Measurements from ENCODE around the gene UTP11.

Gene UTP11

DNA sequence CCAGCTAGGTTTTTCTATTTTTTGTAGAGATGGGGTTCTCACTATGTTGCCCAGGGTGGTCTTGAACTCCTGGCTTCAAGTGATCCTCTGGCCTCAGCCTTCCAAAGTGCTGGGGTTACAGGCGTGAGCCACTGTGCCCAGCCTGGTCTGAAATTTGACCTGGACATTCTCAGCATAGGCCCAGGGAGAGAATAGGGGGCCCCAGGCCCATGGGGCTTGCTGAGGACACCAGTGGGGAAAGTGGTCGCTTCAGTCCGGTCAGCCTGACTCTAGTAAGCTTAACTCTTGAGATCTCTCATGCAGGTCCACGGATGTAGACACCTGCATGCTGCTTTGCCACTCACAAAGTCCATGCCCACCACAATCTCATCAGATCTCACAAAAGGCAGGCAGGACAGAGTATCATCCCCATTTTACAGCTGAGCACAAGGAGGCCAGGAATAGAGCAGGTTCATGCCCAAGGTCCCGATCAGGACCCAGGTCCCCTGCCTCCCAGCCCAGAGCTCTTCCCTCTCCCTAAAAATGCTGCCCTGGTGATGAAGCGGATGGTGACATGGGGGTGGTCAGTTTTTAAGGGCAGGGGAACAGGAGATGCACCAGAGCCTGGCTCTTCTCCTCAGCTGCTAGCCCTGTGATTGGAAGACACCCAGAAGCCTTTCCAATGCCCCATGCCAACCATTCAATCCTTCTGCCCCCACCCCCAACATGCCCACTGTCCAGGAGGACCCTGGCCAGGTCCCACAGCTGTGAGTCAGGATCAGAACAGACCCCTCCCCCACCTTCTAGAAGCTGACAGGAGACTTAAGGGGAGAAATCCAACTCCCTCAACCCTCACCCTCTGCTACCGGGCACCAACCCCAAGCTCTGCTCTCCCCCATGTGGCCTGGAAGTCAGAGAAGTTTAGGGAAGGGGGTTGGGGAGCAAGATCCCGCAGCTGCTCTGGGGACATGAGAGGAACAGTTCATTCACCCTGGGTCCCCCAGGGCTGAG is 9.0 kb upstream of the UTP11 start:
- DNase-seq (ENCODE audit: low spot score) (no peak), FAIRE-seq (no peak)

GRCh38 chr1:38004284-38005108 is 8.0 kb upstream of the UTP11 start:
- no peak for DNase-seq (ENCODE audit: low spot score)
- FAIRE-seq: no peak

GRCh38 chr1:38005195-38006007 is 7.1 kb upstream of the UTP11 start, which contains the start of gene FHL3:
TSS of gene FHL3 (minus strand) at chr1:38005514. CDS start at chr1:37999412, 6,102 bp downstream.
- FAIRE-seq (no peak), DNase-seq (ENCODE audit: low spot score) (peak; percentile 88)

GRCh38 chr1:38006008-38006828 is 6.3 kb upstream of the UTP11 start:
- DNase-seq (ENCODE audit: low spot score) (no peak), FAIRE-seq (no peak)

- no peak for DNase-seq (ENCODE audit: low spot score)
These were observed 3.3 kb upstream of the UTP11 start for GRCh38 chr1:38009088-38009840.

DNA sequence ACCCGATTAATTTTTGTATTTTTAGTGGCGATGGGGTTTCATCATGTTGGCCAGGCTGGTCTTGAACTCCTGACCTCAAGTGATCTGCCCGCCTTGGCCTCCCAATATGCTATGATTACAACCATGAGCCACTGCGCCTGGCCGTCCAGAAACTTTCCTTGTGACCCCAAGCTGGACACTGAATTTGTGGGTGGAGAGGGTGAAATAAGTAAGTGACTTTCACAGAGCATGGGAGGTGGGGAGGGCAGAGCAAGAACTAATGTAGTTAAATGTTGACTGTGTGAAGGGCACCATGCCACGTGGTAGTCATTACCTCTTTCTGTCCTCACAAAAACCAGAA is 2.7 kb upstream of the UTP11 start:
- FAIRE-seq: no peak

More at GRCh38 chr1:38009088-38009840, 3.3 kb upstream of the UTP11 start:
- FAIRE-seq: no peak

GRCh38 chr1:38013227-38013622 is 691 bp downstream of the UTP11 start:
- no peak for FAIRE-seq
- DNase-seq (ENCODE audit: low spot score): no peak

More for the DNA sequence above, 2.7 kb upstream of the UTP11 start:
- DNase-seq (ENCODE audit: low spot score): no peak

DNA sequence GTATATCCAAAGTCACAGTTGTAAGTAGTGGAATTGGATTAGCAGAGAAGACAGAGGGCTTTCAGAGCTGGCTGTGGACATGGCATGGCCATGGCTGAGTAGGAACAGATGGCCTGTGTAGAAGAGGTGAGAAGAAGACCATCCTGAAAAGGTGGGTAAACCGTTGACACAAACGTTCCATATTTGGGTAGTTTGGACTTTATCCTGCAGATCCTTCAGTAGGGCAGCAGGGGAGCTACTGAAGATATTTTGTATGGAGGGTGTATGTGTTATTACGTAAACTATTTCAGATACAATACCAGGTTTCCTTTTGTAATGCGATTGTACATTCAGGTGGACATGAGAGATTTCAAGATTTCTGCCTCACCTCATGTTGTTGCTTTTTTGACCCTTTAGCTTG is 1.6 kb downstream of the UTP11 start:
- DNase-seq (ENCODE audit: low spot score): no peak
- no peak for FAIRE-seq

DNA sequence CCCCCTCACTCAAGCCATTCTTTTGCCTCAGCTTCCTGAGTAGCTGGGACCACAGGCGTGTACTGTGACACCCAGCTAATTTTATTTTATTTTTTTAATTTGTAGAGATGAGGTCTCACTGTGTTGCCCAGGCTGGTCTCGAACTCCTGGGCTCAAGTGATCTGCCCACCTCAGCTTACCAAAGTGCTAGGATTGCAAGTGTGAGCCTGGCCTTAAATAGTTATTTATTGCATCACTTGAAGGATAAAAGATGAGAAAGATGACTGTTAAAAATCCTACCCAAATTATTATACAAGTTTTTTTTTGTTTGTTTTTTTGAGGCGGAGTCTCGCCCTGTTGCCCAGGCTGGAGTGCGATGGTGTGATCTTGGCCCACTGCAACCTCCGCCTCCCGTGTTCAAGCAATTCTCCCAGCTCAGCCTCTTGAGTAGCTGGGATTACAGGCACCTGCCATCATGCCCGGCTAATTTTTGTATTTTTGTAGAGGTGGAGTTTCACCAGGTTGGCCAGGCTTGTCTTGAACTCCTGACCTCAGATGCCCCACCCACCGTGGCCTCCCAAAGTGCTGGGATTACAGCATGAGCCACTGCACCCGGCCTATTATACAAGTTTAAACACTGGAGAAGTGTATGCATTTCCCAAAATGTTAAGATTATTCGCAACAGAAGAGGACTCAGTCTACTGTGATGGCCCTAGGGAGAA is 2.3 kb downstream of the UTP11 start:
- no peak for DNase-seq (ENCODE audit: low spot score)
- no peak for FAIRE-seq

GRCh38 chr1:38015978-38016725 is 3.6 kb downstream of the UTP11 start:
- DNase-seq (ENCODE audit: low spot score): no peak
- FAIRE-seq: no peak

- DNase-seq (ENCODE audit: low spot score) (no peak), FAIRE-seq (no peak)
These were observed 6.4 kb downstream of the UTP11 start for GRCh38 chr1:38018864-38019343.

- FAIRE-seq (no peak), DNase-seq (ENCODE audit: low spot score) (no peak)
These were observed 7.9 kb downstream of the UTP11 start for GRCh38 chr1:38020396-38020795.

DNA sequence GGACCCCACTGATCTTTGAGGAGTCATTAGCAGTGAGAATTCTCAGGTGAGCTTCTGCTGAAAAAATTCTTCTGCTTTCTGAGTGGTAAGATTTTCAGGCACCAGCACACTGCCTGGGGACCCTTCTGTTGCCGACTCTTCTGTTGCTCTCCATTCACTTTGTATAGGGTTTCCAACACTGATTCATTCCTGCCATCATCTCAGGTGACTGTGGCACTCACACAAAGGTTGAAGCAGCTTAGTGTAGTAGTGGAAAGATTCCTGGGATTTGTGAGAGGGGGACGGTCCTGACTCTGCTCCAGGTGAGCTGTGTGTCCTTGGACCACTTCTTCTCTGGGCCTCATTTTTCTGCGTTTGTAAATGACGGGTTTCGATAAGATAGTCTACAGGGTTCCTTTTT is 9.4 kb downstream of the UTP11 start:
- DNase-seq (ENCODE audit: low spot score): no peak
- no peak for FAIRE-seq

DNA sequence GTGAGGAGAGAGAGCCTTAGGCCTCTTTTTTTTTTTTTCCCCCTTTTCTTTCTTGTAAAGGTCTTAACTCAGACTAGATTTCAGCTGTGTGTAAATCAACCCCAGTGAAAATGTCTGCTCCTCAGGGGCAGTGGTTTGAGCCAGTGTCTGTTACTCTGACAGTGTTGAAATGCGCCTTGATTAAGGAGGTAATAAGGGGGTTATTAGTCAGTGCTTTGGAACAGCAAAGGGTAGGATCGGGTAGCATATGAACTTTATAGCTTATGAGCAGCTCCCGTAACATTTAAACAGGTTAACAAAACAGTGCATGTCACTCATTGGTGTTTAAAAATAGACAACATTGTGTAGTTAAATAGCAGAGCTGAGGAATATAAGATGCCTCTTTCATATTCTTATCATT is 10.3 kb downstream of the UTP11 start:
- DNase-seq (ENCODE audit: low spot score) (no peak), FAIRE-seq (no peak)

DNA sequence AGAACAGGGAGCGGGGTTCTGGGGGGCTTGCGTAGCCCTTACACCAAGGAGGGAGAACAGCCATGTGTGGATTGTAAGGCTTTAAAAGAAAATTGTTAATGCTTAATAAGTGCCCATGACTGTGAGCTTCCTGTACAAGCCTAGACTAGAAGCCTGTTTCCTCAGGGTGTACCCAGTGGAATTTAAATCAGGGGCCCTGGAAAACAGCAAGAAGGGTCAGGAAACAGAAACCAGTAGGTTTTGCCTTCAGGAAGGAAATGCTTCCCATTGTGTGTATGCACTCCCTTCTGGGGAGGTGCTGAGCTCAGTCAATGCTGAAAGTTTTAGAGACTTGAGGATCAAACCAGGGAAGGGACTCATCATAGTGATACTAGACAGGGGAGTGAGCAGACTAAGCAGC is 12.7 kb downstream of the UTP11 start:
- FAIRE-seq: no peak
- no peak for DNase-seq (ENCODE audit: low spot score)

- DNase-seq (ENCODE audit: low spot score): no peak
These were observed 13.1 kb downstream of the UTP11 start for GRCh38 chr1:38025664-38026063.

GRCh38 chr1:38026592-38027200 is 14.2 kb downstream of the UTP11 start:
- FAIRE-seq: no peak

More at GRCh38 chr1:38025664-38026063, 13.1 kb downstream of the UTP11 start:
- no peak for FAIRE-seq

More at GRCh38 chr1:38026592-38027200, 14.2 kb downstream of the UTP11 start:
- DNase-seq (ENCODE audit: low spot score): peak; percentile 55

Measured in urothelium cell line (cell line).